Uterus (tissue), 4 donors: Measurements from ENCODE around the gene HADHB. TPM values are rescaled to one million over a fixed set of nuclear protein-coding genes. Genes with fewer than 3 reads are reported as not detected.

Experiments
- DNase-seq, 2 donors: peaks; one replicate each; pipeline ENCODE4 v3.0.0-alpha.2; 2019 to 2020
- H3K27ac ChIP-seq, 2 donors: fragments of 200-600 bp; sonication (generic); 1 replicate in 1 of 2; 2 replicates in 1 of 2; pipeline ENCODE4 v1.5.1; 2016 to 2018
- H3K27me3 ChIP-seq, 2 donors: fragments of 200-600 bp; sonication (generic); one replicate each; pipeline ENCODE4 v1.5.1; 2018 to 2019; ENCODE audit warnings: control low read depth in 1 of 2
- H3K36me3 ChIP-seq, 2 donors: fragments of 200-600 bp; sonication (generic); one replicate each; pipeline ENCODE4 v1.5.1; 2019; ENCODE audit warnings: control low read depth in 1 of 2
- H3K4me1 ChIP-seq, 2 donors: fragments of 200-600 bp; sonication (generic); one replicate each; pipeline ENCODE4 v1.5.1; 2018 to 2019; ENCODE audit warnings: control low read depth in 1 of 2
- H3K4me3 ChIP-seq, 2 donors: fragments of 200-600 bp; sonication (generic); 1 replicate in 1 of 2; 2 replicates in 1 of 2; pipeline ENCODE4 v1.5.1; 2018 to 2019; ENCODE audit warnings: mild to moderate bottlenecking in 1 of 2
- H3K9me3 ChIP-seq, 2 donors: fragments of 200-600 bp; sonication (generic); one replicate each; pipeline ENCODE4 v1.5.1; 2019; ENCODE audit warnings: control low read depth in 1 of 2
- CTCF ChIP-seq, 4 experiments: fragments of 200-600 bp in 2 of 4; fragments of 450-650 bp in 2 of 4; sonication (generic) in 2 of 4; IDR thresholded peaks; one replicate each; pipeline ENCODE4 v1.5.1; 2016 to 2019; ENCODE audit warnings: antibody characterized with exemption in 4 of 4, mild to moderate bottlenecking in 2 of 4, moderate library complexity in 1 of 4
- POLR2A ChIP-seq, 2 donors: fragments of 450-650 bp; IDR thresholded peaks; one replicate each; pipeline ENCODE4 v1.6.1; 2016; ENCODE audit warnings: antibody characterized with exemption in 2 of 2, mild to moderate bottlenecking in 1 of 2, moderate library complexity in 1 of 2
- intact Hi-C: fragments of 100-400 bp; cut with DNase I; formaldehyde crosslinking; loops from one replicate; pipeline ENCODE4 v1.15.1; 2023; ENCODE audit warnings: low total_unique reads
- total RNA-seq, 4 donors: library from RNA; depleted of rRNA in 3 of 4; stranded (reverse); fragments of >200 nt in 3 of 4; gene quantifications; one replicate each; pipeline versions ENCODE4 v1.1.0 to v1.2.4, GENCODE V29; 2014 to 2023
- donor health status: DM: yes; HTN: yes; CAD: no.

HADHB gene
- total RNA-seq, 4 donors from 2014 or later = 45.3 to 126 (median 82.5) TPM

- H3K36me3 ChIP-seq = no peaks in the 10 kb centered on the region
- no peak for DNase-seq
- intact Hi-C loops = no loop called here
- no peaks in the 10 kb centered on the region for H3K27me3 ChIP-seq
- no peak overlapping the region for H3K27ac ChIP-seq
- H3K4me3 ChIP-seq = no peak overlapping the region
- no peaks in the 10 kb centered on the region for H3K9me3 ChIP-seq
- H3K4me1 ChIP-seq = no peaks in the 10 kb centered on the region
- TF ChIP-seq CTCF (IDR thresholded peaks at IDR 0.05) (no peak), POLR2A (IDR thresholded peaks at IDR 0.05) (no peak)
These were observed 41.7 kb upstream of the HADHB start for GRCh38 chr2:26202981-26203490.

- Histone ChIP-seq H3K36me3 (no peaks in the 10 kb centered on the region), H3K4me1 (no peaks in the 10 kb centered on the region), H3K27me3 (no peaks in the 10 kb centered on the region), H3K9me3 (no peaks in the 10 kb centered on the region), H3K4me3 (no peak overlapping the region), H3K27ac (no peak overlapping the region)
- TF ChIP-seq POLR2A (IDR thresholded peaks at IDR 0.05) (no peak), CTCF (IDR thresholded peaks at IDR 0.05) (no peak)
- no peak for DNase-seq
- intact Hi-C loops = no loop called here
These were observed 40.8 kb upstream of the HADHB start for GRCh38 chr2:26203906-26204305.

DNA sequence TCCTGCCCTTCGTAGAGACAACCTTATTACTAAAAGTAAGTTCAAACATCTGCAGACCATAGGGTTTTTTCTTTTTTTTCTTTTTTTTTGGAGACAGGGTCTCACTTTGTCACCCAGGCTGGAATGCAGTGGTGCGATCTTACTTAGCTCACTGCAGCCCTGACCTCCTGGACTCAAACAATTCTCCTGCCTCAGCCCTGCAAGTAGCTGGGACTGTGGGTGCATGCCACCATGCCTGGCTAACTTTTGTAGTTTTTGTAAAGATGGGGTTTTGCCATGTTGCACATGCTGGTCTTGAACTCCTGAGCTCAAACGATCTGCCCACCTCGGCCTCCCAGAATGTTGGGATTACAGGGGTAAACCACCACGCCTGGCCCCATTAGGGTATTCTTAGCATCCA, 32.7 kb upstream of the HADHB start:
- TF ChIP-seq CTCF (IDR thresholded peaks at IDR 0.05) (no peak), POLR2A (IDR thresholded peaks at IDR 0.05) (no peak)
- Histone ChIP-seq H3K9me3 (no peaks in the 10 kb centered on the region), H3K27me3 (no peaks in the 10 kb centered on the region), H3K27ac (no peak overlapping the region), H3K4me1 (no peaks in the 10 kb centered on the region), H3K36me3 (no peaks in the 10 kb centered on the region), H3K4me3 (no peak overlapping the region)
- intact Hi-C loops = no loop called here
- DNase-seq = no peak

DNA sequence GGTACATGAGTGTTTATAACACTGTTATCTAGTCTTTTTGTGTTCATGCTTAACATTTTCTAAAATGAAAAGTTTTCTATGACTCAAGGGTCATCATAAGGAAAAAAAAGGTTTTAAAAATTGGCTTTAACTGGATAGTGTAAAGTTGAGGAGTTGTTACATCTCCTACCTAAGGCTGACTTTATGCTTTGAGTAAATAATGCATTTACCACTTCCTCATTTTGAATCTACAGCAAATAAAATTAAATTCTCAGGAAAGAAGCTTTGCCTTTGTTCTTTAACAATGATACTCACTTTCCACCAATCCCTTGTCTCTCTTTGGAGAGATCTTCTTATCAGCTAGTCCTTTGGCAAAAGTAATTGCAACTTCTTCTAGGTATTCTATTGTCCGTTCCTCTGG, 30.0 kb upstream of the HADHB start:
- Histone ChIP-seq H3K27me3 (no peaks in the 10 kb centered on the region), H3K4me1 (no peaks in the 10 kb centered on the region), H3K4me3 (no peak overlapping the region), H3K27ac (no peak overlapping the region), H3K36me3 (no peaks in the 10 kb centered on the region), H3K9me3 (no peaks in the 10 kb centered on the region)
- TF ChIP-seq POLR2A (IDR thresholded peaks at IDR 0.05) = no peak
- TF ChIP-seq CTCF (IDR thresholded peaks at IDR 0.05) = no peak
- DNase-seq = no peak
- intact Hi-C loops = no loop called here

- H3K4me3 ChIP-seq = no peak overlapping the region
- H3K27ac ChIP-seq = no peak overlapping the region
- intact Hi-C loops = no loop called here
- H3K4me1 ChIP-seq = no peaks in the 10 kb centered on the region
- no peaks in the 10 kb centered on the region for H3K36me3 ChIP-seq
- DNase-seq = no peak
- H3K9me3 ChIP-seq = no peaks in the 10 kb centered on the region
- TF ChIP-seq POLR2A (IDR thresholded peaks at IDR 0.05) (no peak), CTCF (IDR thresholded peaks at IDR 0.05) (no peak)
- no peaks in the 10 kb centered on the region for H3K27me3 ChIP-seq
These were observed 28.9 kb upstream of the HADHB start for GRCh38 chr2:26215833-26216232.
